ENCODE results near the gene ADARB2.

Gene ADARB2

GRCh38 chr10:1132584-1132983 lies 604.7 kb downstream of the ADARB2 start:
- no peak for DNase-seq

- DNase-seq: no peak
Measured at GRCh38 chr10:1130995-1131790, 606.1 kb downstream of the ADARB2 start.

GRCh38 chr10:1130226-1130625 lies 607.1 kb downstream of the ADARB2 start:
- DNase-seq: no peak

GRCh38 chr10:1128649-1129048 lies 608.7 kb downstream of the ADARB2 start:
- DNase-seq: no peak

- DNase-seq: no peak
Measured at GRCh38 chr10:1128115-1128514, 609.2 kb downstream of the ADARB2 start.

GRCh38 chr10:1127629-1128028 lies 609.7 kb downstream of the ADARB2 start:
- no peak for DNase-seq
